IMR-90 (cell line): ENCODE results near the gene DUXA. TPM values are rescaled to one million over a fixed set of nuclear protein-coding genes. Genes with fewer than 3 reads are reported as not detected.

Experiments used
- ATAC-seq: fragments of 200-7000 bp; cut with Tn5 transposase; 2 replicates; pipeline ENCODE4 v1.9.1; 2020; ENCODE audit warnings: low read depth, mild to moderate bottlenecking, moderate library complexity
- BruUV-seq: library from RNA; stranded (reverse); fragments of 400-500 nt; replicated peaks from 2 replicates; lab custom pipeline; 2021; lab: Mats Ljungman, UMichigan
- CTCF ChIA-PET: fragments of 300-600 bp; formaldehyde crosslinking; extraction: SDS; loops from one replicate; lab custom pipeline; 2021; ENCODE audit warnings: antibody characterized with exemption; lab: Yijun Ruan, JAX
- POLR2A ChIA-PET: fragments of 300-600 bp; sonication (Branson Sonifier 250); formaldehyde crosslinking; loops from one replicate; lab custom pipeline; 2022; ENCODE audit warnings: antibody characterized with exemption; ENCODE audit not compliant: unreplicated experiment; lab: Charles Lee
- DNase-seq: peaks from one replicate; pipeline ENCODE4 v3.0.0; 2013
- H2AFZ ChIP-seq: replicated peaks from 2 replicates; pipeline ENCODE3; 2013; ENCODE audit warnings: low read length, mild to moderate bottlenecking; ENCODE audit not compliant: poor library complexity
- H2AK5ac ChIP-seq: 2 replicates; pipeline ENCODE4 v1.6.1; 2013; ENCODE audit warnings: low read depth, low read length, inconsistent platforms
- H2AK9ac ChIP-seq: replicated peaks from 2 replicates; pipeline ENCODE3; 2013; ENCODE audit warnings: mild to moderate bottlenecking, low read depth, low read length, moderate library complexity; ENCODE audit not compliant: poor library complexity
- H2BK120ac ChIP-seq: 2 replicates; pipeline ENCODE4 v1.6.1; 2013; ENCODE audit warnings: low read depth, low read length, inconsistent platforms
- H2BK15ac ChIP-seq: 3 replicates; pipeline ENCODE4 v1.6.1; 2013; ENCODE audit warnings: low read depth, low read length, inconsistent platforms
- H2BK20ac ChIP-seq: 2 replicates; pipeline ENCODE4 v1.6.1; 2013; ENCODE audit warnings: low read depth, mild to moderate bottlenecking, inconsistent platforms, low read length, moderate library complexity
- H2BK5ac ChIP-seq: 2 replicates; pipeline ENCODE4 v1.6.1; 2013; ENCODE audit warnings: mild to moderate bottlenecking, low read depth, low read length, inconsistent platforms; ENCODE audit not compliant: poor library complexity, severe bottlenecking
- H3K14ac ChIP-seq: replicated peaks from 2 replicates; pipeline ENCODE4 v1.6.1; 2013; ENCODE audit warnings: low read depth, low read length, inconsistent platforms
- H3K18ac ChIP-seq: 2 replicates; pipeline ENCODE4 v1.6.1; 2013; ENCODE audit warnings: low read depth, low read length, control low read depth
- H3K23ac ChIP-seq: 2 replicates; pipeline ENCODE4 v1.6.1; 2013; ENCODE audit warnings: low read depth, low read length, inconsistent platforms
- H3K27ac ChIP-seq: 2 replicates; pipeline ENCODE4 v1.5.1; 2013; ENCODE audit warnings: mild to moderate bottlenecking, control low read depth, low read length; ENCODE audit not compliant: insufficient read depth
- H3K27me3 ChIP-seq: 2 replicates; pipeline ENCODE4 v1.6.1; 2013; ENCODE audit warnings: low read length; ENCODE audit not compliant: control insufficient read depth, insufficient read depth
- H3K36me3 ChIP-seq: 2 replicates; pipeline ENCODE4 v1.6.1; 2013; ENCODE audit warnings: low read length, mixed read lengths; ENCODE audit not compliant: control insufficient read depth, insufficient read depth
- H3K4ac ChIP-seq: 2 replicates; pipeline ENCODE4 v1.6.1; 2013; ENCODE audit warnings: low read depth, low read length, inconsistent platforms
- H3K4me1 ChIP-seq: 2 replicates; pipeline ENCODE4 v1.6.1; 2013; ENCODE audit warnings: low read length, mixed read lengths; ENCODE audit not compliant: control insufficient read depth, insufficient read depth
- H3K4me2 ChIP-seq: 2 replicates; pipeline ENCODE4 v1.6.1; 2013; ENCODE audit warnings: low read depth, mild to moderate bottlenecking, control low read depth, low read length, moderate library complexity
- H3K4me3 ChIP-seq: 2 replicates; pipeline ENCODE4 v1.5.1; 2013; ENCODE audit warnings: low read depth, mild to moderate bottlenecking, control low read depth, low read length, moderate library complexity; ENCODE audit not compliant: insufficient read depth
- H3K56ac ChIP-seq: 2 replicates; pipeline ENCODE4 v1.6.1; 2013; ENCODE audit warnings: low read length, inconsistent platforms; ENCODE audit not compliant: insufficient read depth; ENCODE audit errors: extremely low read depth
- H3K79me1 ChIP-seq, 2 experiments: 2 replicates each; pipeline ENCODE4 v1.6.1; 2013; ENCODE audit warnings: low read length in 2 of 2, inconsistent platforms in 1 of 2, low read depth in 1 of 2
- H3K9ac ChIP-seq: 2 replicates; pipeline ENCODE4 v1.6.1; 2013; ENCODE audit warnings: low read depth, low read length, control low read depth
- H3K9me1 ChIP-seq: 2 replicates; pipeline ENCODE4 v1.6.1; 2013; ENCODE audit warnings: low read length, inconsistent platforms; ENCODE audit not compliant: insufficient read depth
- H3K9me3 ChIP-seq: 2 replicates; pipeline ENCODE4 v1.6.1; 2013; ENCODE audit warnings: low read length; ENCODE audit not compliant: control insufficient read depth, insufficient read depth
- H4K20me1 ChIP-seq: 2 replicates; pipeline ENCODE4 v1.6.1; 2013; ENCODE audit warnings: low read length, inconsistent platforms; ENCODE audit not compliant: insufficient read depth
- H4K5ac ChIP-seq: 2 replicates; pipeline ENCODE4 v1.6.1; 2013; ENCODE audit warnings: mild to moderate bottlenecking, low read depth, low read length, control low read depth
- H4K8ac ChIP-seq, 2 experiments: 2 replicates each; pipeline ENCODE4 v1.6.1; 2013; ENCODE audit warnings: low read depth in 2 of 2, low read length in 2 of 2, control low read depth in 1 of 2, inconsistent platforms in 1 of 2
- H4K91ac ChIP-seq: 2 replicates; pipeline ENCODE4 v1.6.1; 2013; ENCODE audit warnings: low read depth, low read length, inconsistent platforms; ENCODE audit not compliant: insufficient read depth
- BHLHE40 ChIP-seq: fragments of 150-350 bp; IDR thresholded peaks from 2 replicates; pipeline ENCODE4 v1.6.1; 2016; ENCODE audit warnings: mild to moderate bottlenecking, low read depth, low read length
- MXI1 ChIP-seq: IDR thresholded peaks from 2 replicates; pipeline ENCODE4 v1.6.1; 2012; ENCODE audit warnings: low read depth, mild to moderate bottlenecking, low read length, moderate library complexity, borderline replicate concordance
- NFE2L2 ChIP-seq: fragments of 150-350 bp; IDR thresholded peaks from 2 replicates; pipeline ENCODE4 v1.6.1; 2016; ENCODE audit warnings: low read depth, mild to moderate bottlenecking, low read length
- RAD21 ChIP-seq: IDR thresholded peaks from 2 replicates; pipeline ENCODE4 v1.6.1; 2012; ENCODE audit warnings: low read length, improper control_type of control experiment
- WGBS, 2 experiments: methylation state at CpG; one replicate each; pipeline versions ENCODE4 v1.1.5 to v1.1.7; 2013; ENCODE audit warnings: missing lambda C conversion rate in 2 of 2; ENCODE audit not compliant: insufficient read length in 1 of 2; ENCODE audit errors: extremely low coverage in 2 of 2; 5-methylcytosine and 5-hydroxymethylcytosine counted together
- dilution Hi-C: fragments of 300-500 bp; cut with HindIII; formaldehyde crosslinking; loops from one replicate; pipeline ENCODE4 v1.14.3; 2018; ENCODE audit warnings: low sequenced_read_pairs; ENCODE audit not compliant: unreplicated experiment
- in situ Hi-C: fragments of 300-500 bp; cut with MboI; formaldehyde crosslinking; loops from 3 replicates; pipeline ENCODE4 v1.14.3; 2019; ENCODE audit warnings: low sequenced_read_pairs, inconsistent platforms, mixed read lengths
- intact Hi-C: fragments of 100-400 bp; cut with micrococcal nuclease; formaldehyde crosslinking; loops from 2 replicates; pipeline ENCODE4 v1.10.0; 2022
- polyA plus RNA-seq, 3 experiments: library from polyadenylated mRNA; depleted of rRNA; stranded (reverse); fragments of >200 nt; gene quantifications; 2 replicates each; pipeline ENCODE4 v1.2.3, GENCODE V29; 2012; ENCODE audit warnings: low replicate concordance in 1 of 3
- total RNA-seq: library from RNA; depleted of rRNA; stranded (reverse); fragments of >200 nt; gene quantifications from 2 replicates; pipeline ENCODE4 v1.2.3, GENCODE V29; 2012
- TF ChIP-seq, protein P1 (sequence below): fragments of 150-350 bp; IDR thresholded peaks from 2 replicates; pipeline ENCODE4 v1.6.1; 2016; ENCODE audit warnings: low read depth, mild to moderate bottlenecking, low read length, moderate library complexity, borderline replicate concordance

DUXA gene
- total and polyA plus RNA-seq, 2 of the 4 experiments (the other 2 are of a cell fraction): not detected

- Histone ChIP-seq H3K9me1 (no peaks in the 10 kb centered on the region), H2AK9ac (no peak overlapping the region), H2AK5ac (no peak overlapping the region), H3K56ac (no peak overlapping the region), H2BK120ac (no peak overlapping the region), H3K4me2 (no peak overlapping the region), H2AFZ (no peak overlapping the region), H3K79me1 (no peaks in the 10 kb centered on the region), H4K91ac (no peak overlapping the region), H3K18ac (no peak overlapping the region), H3K27me3 (no peaks in the 10 kb centered on the region), H2BK5ac (no peak overlapping the region), H3K36me3 (no peaks in the 10 kb centered on the region), H4K20me1 (no peaks in the 10 kb centered on the region), H3K23ac (no peak overlapping the region), H3K9me3 (peaks cover 7% of the 10 kb centered on the region; the same call in 1 of the 2 replicates), H4K5ac (no peak overlapping the region), H3K9ac (no peak overlapping the region), H3K4ac (no peak overlapping the region), H2BK20ac (no peak overlapping the region), H3K4me1 (no peaks in the 10 kb centered on the region), H4K8ac (no peak overlapping the region), H3K27ac (no peak overlapping the region), H3K4me3 (no peak overlapping the region), H3K14ac (no peak overlapping the region), H2BK15ac (no peak overlapping the region)
- ATAC-seq: no peak
- POLR2A ChIA-PET: no interaction called here
- no peak for DNase-seq
- in situ Hi-C loops (no loop called here), intact Hi-C loops (no loop called here), dilution Hi-C loops (no loop called here)
- TF ChIP-seq RAD21: no peak
- TF ChIP-seq, protein P1, sequence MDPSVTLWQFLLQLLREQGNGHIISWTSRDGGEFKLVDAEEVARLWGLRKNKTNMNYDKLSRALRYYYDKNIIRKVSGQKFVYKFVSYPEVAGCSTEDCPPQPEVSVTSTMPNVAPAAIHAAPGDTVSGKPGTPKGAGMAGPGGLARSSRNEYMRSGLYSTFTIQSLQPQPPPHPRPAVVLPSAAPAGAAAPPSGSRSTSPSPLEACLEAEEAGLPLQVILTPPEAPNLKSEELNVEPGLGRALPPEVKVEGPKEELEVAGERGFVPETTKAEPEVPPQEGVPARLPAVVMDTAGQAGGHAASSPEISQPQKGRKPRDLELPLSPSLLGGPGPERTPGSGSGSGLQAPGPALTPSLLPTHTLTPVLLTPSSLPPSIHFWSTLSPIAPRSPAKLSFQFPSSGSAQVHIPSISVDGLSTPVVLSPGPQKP: no peak
- TF ChIP-seq MXI1: no peak
- TF ChIP-seq NFE2L2: no peak
- TF ChIP-seq BHLHE40: no peak
- BruUV-seq: no TSS peak
- CTCF ChIA-PET: interaction anchor here (0.6 kb wide), 1 partner anchor 9 kb away, joined by 3 read pairs; no protein-coding TSS in a partner anchor
- WGBS, 2 experiments: 41% methylated on average over 3 of the region's 7 CpGs; no CpG with 5 or more reads in 1 of the 2 experiments
These were observed 1.4 kb downstream of the DUXA start for GRCh38 chr19:57165846-57166245.
